ENCODE results near the gene FGD2.

The FGD2 gene

DNA sequence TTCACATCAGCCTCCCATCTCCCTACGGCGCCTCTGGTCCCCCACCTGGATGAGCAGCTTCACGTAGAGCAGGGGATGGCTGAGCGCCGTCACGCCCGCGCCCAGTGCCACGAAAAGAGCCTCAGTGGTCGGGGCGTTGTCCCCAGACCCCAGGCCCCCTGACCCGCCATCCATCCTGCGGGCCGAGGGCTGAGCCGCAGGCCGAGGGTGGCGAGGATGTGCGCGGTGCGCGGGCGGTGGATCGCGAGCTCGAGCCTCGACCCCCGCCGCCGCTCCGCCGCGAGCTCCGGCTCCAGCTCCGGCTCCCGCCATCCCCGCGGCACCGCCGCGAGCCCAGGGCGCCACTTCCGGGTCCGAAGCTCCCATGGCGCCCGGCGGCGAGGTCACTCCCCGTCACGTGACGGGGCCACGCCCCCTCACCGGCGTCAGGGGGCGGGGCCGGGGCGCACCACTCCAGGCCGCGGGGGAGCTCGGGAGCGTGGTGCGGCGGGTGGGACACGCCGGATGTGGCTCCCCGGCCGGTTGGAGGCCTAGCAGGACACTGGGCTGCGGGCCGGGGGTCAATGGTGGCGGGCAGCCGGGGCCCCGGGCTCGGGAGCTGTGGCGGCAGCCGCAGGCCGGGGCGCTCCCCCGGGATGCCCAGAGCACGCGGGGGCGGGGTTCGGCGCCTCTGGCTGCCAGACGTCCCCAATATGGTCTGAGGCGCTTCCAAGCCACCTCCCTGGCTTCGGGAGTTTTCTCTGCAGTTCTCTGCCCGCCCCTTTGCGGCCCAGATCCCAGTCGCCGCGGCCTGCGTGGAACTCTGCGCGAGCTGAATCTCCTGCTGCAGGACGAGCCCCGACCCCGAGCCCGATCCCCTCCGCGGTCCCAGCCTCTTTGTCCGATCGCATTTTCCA lies 19.4 kb upstream of the FGD2 start, which contains the start of gene MTCH1 (continued):
- TF ChIP-seq ZNF311 (tag by site-specific recombination; IDR thresholded peaks at IDR 0.05; ENCODE audit: borderline replicate concordance) (no peak), ZFHX2 (tag by site-specific recombination; conservative IDR thresholded peaks at IDR 0.05) (peak; percentile 65), ZNF221 (tag by site-specific recombination; IDR thresholded peaks at IDR 0.05; ENCODE audit: borderline replicate concordance) (no peak), YY1 (tag by site-specific recombination; IDR thresholded peaks at IDR 0.05) (peak; percentile 44; the same call in 1 of the 2 replicates)

DNA sequence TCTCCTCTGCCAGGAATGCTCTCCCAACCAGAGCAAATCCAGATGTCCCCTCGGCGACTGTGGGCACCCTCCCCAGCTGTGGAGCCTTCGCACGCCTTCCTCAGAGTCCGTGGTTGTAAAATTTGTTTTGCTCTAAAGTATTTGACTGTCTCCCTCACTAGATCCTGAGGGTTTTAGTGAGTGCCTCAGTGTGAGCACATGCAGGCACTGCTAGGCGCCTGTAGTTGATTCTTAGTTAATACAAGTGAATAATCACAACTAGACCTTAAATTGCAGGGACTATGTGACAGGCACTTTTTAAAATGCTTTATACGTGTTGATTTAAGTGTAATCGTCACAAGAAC lies 18.8 kb upstream of the FGD2 start:
- H3K9me3 ChIP-seq (ENCODE audit: control insufficient read depth, insufficient read depth, low read depth, low read length), result no peaks in the 10 kb centered on the region
- peaks cover 0 to 6% of the 10 kb centered on the region in 2 experiments; a peak in 2 of 3 replicates for H3K36me3 ChIP-seq (ENCODE audit: control insufficient read depth in 2 of 2, insufficient read depth in 1 of 2, low read length in 2 of 2)
- POLR2A ChIA-PET, result interaction anchor here (0.8 to 1.8 kb wide), 24 partner anchors 10 to 406 kb away, joined by 3 to 20 read pairs (median 4); partner anchors contain the start of genes C6orf89, CDKN1A, PPIL1 and TBC1D22B
- peak overlapping the region; percentile 92 for H3K27ac ChIP-seq (ENCODE audit: extremely low read depth, low read depth, low read length)
- H3K4me1 ChIP-seq (ENCODE audit: control insufficient read depth, insufficient read depth, low read length), result peaks cover 9% of the 10 kb centered on the region
- peak overlapping the region; percentile 77 for H3K4me3 ChIP-seq (ENCODE audit: low read depth, low read length)
- CTCF ChIA-PET, result interaction anchor here (1.0 to 5.1 kb wide), 2 partner anchors 32 to 227 kb away, joined by 3 to 41 read pairs; no protein-coding TSS in a partner anchor
- TF ChIP-seq, protein P1, sequence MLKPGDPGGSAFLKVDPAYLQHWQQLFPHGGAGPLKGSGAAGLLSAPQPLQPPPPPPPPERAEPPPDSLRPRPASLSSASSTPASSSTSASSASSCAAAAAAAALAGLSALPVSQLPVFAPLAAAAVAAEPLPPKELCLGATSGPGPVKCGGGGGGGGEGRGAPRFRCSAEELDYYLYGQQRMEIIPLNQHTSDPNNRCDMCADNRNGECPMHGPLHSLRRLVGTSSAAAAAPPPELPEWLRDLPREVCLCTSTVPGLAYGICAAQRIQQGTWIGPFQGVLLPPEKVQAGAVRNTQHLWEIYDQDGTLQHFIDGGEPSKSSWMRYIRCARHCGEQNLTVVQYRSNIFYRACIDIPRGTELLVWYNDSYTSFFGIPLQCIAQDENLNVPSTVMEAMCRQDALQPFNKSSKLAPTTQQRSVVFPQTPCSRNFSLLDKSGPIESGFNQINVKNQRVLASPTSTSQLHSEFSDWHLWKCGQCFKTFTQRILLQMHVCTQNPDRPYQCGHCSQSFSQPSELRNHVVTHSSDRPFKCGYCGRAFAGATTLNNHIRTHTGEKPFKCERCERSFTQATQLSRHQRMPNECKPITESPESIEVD (tag by site-specific recombination; IDR thresholded peaks at IDR 0.05), result no peak
- TF ChIP-seq, protein P2, sequence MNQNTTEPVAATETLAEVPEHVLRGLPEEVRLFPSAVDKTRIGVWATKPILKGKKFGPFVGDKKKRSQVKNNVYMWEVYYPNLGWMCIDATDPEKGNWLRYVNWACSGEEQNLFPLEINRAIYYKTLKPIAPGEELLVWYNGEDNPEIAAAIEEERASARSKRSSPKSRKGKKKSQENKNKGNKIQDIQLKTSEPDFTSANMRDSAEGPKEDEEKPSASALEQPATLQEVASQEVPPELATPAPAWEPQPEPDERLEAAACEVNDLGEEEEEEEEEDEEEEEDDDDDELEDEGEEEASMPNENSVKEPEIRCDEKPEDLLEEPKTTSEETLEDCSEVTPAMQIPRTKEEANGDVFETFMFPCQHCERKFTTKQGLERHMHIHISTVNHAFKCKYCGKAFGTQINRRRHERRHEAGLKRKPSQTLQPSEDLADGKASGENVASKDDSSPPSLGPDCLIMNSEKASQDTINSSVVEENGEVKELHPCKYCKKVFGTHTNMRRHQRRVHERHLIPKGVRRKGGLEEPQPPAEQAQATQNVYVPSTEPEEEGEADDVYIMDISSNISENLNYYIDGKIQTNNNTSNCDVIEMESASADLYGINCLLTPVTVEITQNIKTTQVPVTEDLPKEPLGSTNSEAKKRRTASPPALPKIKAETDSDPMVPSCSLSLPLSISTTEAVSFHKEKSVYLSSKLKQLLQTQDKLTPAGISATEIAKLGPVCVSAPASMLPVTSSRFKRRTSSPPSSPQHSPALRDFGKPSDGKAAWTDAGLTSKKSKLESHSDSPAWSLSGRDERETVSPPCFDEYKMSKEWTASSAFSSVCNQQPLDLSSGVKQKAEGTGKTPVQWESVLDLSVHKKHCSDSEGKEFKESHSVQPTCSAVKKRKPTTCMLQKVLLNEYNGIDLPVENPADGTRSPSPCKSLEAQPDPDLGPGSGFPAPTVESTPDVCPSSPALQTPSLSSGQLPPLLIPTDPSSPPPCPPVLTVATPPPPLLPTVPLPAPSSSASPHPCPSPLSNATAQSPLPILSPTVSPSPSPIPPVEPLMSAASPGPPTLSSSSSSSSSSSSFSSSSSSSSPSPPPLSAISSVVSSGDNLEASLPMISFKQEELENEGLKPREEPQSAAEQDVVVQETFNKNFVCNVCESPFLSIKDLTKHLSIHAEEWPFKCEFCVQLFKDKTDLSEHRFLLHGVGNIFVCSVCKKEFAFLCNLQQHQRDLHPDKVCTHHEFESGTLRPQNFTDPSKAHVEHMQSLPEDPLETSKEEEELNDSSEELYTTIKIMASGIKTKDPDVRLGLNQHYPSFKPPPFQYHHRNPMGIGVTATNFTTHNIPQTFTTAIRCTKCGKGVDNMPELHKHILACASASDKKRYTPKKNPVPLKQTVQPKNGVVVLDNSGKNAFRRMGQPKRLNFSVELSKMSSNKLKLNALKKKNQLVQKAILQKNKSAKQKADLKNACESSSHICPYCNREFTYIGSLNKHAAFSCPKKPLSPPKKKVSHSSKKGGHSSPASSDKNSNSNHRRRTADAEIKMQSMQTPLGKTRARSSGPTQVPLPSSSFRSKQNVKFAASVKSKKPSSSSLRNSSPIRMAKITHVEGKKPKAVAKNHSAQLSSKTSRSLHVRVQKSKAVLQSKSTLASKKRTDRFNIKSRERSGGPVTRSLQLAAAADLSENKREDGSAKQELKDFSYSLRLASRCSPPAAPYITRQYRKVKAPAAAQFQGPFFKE (tag by site-specific recombination; IDR thresholded peaks at IDR 0.05; ENCODE audit: borderline replicate concordance), result no peak
- TF ChIP-seq ZFHX2 (tag by site-specific recombination; conservative IDR thresholded peaks at IDR 0.05) (no peak), ZNF660 (tag by site-specific recombination; IDR thresholded peaks at IDR 0.05) (no peak), ZNF335 (tag by site-specific recombination; conservative IDR thresholded peaks at IDR 0.05) (peak; percentile 74), ZNF221 (tag by site-specific recombination; IDR thresholded peaks at IDR 0.05; ENCODE audit: borderline replicate concordance) (no peak), ZBTB10 (tag by site-specific recombination; IDR thresholded peaks at IDR 0.05) (0 out of 2 replicates have a peak, but pooled peaks have one; percentile 4), ZNF544 (tag by site-specific recombination; IDR thresholded peaks at IDR 0.05) (no peak), SP7 (tag by site-specific recombination; IDR thresholded peaks at IDR 0.05) (0 out of 2 replicates have a peak, but pooled peaks have one; percentile 6), ZNF341 (tag by site-specific recombination; IDR thresholded peaks at IDR 0.05; ENCODE audit: low read depth) (peak; percentile 84), ZBTB20 (tag by site-specific recombination; IDR thresholded peaks at IDR 0.05) (0 out of 2 replicates have a peak, but pooled peaks have one; percentile 0), ZNF830 (tag by site-specific recombination; IDR thresholded peaks at IDR 0.05; ENCODE audit: low read depth) (no peak), ZNF658 (tag by site-specific recombination; IDR thresholded peaks at IDR 0.05) (no peak), OSR2 (tag by site-specific recombination; IDR thresholded peaks at IDR 0.05) (no peak)
- TF ChIP-seq, protein P3, sequence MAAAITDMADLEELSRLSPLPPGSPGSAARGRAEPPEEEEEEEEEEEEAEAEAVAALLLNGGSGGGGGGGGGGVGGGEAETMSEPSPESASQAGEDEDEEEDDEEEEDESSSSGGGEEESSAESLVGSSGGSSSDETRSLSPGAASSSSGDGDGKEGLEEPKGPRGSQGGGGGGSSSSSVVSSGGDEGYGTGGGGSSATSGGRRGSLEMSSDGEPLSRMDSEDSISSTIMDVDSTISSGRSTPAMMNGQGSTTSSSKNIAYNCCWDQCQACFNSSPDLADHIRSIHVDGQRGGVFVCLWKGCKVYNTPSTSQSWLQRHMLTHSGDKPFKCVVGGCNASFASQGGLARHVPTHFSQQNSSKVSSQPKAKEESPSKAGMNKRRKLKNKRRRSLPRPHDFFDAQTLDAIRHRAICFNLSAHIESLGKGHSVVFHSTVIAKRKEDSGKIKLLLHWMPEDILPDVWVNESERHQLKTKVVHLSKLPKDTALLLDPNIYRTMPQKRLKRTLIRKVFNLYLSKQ (tag by site-specific recombination; IDR thresholded peaks at IDR 0.05; ENCODE audit: borderline replicate concordance), result no peak

Measured in HEK293 (cell line).